ENCODE data around the gene TRABD.
"Not testable (repeated sequence)": the region's sequence is repeated elsewhere in the genome, so short reads cannot be mapped to it uniquely, and the experiment has no call there.

Gene TRABD

GRCh38 chr22:50189849-50190181 is 4.1 kb downstream of the TRABD start:
- no peak for DNase-seq

- peak; percentile 92 for DNase-seq
These were observed 4.6 kb downstream of the TRABD start for GRCh38 chr22:50190182-50190940.

GRCh38 chr22:50190941-50191741 is 5.4 kb downstream of the TRABD start:
- DNase-seq = peak; percentile 84

GRCh38 chr22:50192436-50193204 is 6.9 kb downstream of the TRABD start:
- DNase-seq = peak; percentile 71

GRCh38 chr22:50193621-50194020 is 7.9 kb downstream of the TRABD start:
- DNase-seq = no peak

GRCh38 chr22:50194037-50194805 is 8.5 kb downstream of the TRABD start:
- no peak for DNase-seq

GRCh38 chr22:50196256-50196655 is 10.5 kb downstream of the TRABD start:
- DNase-seq = no peak

GRCh38 chr22:50197000-50197800 is 11.5 kb downstream of the TRABD start:
- DNase-seq = no peak

- no peak for DNase-seq
These were observed 12.3 kb downstream of the TRABD start for GRCh38 chr22:50197856-50198623.

- DNase-seq = no peak
These were observed 12.9 kb downstream of the TRABD start for GRCh38 chr22:50198624-50199017.

- no peak for DNase-seq
These were observed 13.6 kb downstream of the TRABD start for GRCh38 chr22:50199251-50199721.

GRCh38 chr22:50199829-50200460 is 14.2 kb downstream of the TRABD start:
- DNase-seq = peak; percentile 68

- peak; percentile 94 for DNase-seq
These were observed 14.9 kb downstream of the TRABD start, which contains the start of gene SELENOO for GRCh38 chr22:50200461-50201190. TSS of gene SELENOO (plus strand) at chr22:50201011. CDS start at chr22:50201037, 26 bp downstream.

- DNase-seq = no peak
These were observed 15.7 kb downstream of the TRABD start for GRCh38 chr22:50201191-50202129.

- DNase-seq = no peak
These were observed 16.5 kb downstream of the TRABD start for GRCh38 chr22:50202130-50202666.

- no peak for DNase-seq
These were observed 17.6 kb downstream of the TRABD start for GRCh38 chr22:50203288-50203687.

- DNase-seq = no peak
These were observed 18.9 kb downstream of the TRABD start for GRCh38 chr22:50204571-50204970.

- not testable (repeated sequence) for DNase-seq
These were observed 19.3 kb downstream of the TRABD start for GRCh38 chr22:50204998-50205397.

All from activated CD8-positive, alpha-beta memory T cell treated with anti-CD3 and anti-CD28 coated beads for 24 hours (primary cell).